Fibroblast of skin of abdomen (primary cell): ENCODE data around the gene INPP4B.

Source experiments
- DNase-seq: peaks from one replicate; pipeline ENCODE4 v3.0.0-alpha.2; 2013

Gene INPP4B

DNA sequence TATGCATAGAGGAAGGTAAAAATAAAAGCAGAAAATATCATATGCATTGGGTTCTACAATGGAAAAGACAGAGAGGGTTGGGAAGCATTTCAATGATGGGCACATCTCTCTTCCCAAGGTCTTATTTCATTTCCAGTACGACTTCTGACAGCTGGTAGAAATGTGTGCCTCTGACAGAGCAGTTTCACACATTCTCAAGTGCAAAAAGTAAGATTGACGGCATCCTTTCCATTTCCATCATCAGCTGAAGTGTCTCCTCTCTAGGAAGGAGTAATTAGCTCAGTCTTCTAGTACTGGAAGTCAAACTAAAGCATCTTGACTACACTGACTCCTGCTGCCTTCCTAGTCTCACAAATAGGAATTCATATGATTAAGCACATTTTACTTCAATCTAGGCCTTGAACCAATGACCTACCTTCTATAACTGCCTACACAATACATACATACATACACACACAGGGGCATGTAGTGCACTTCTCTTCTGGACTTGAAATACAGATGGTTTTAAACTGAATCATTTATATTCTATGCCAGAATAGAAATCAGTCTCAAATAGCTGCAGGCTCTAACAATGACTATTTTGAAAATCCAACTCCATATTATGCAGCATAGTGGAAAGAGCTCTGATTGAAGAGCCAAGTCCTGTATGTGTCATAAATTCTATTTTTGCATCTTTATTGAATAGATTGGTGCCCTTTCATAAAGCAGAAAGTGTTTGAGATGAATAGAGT lies 473.4 kb downstream of the INPP4B start:
- DNase-seq: peak; percentile 48

DNA sequence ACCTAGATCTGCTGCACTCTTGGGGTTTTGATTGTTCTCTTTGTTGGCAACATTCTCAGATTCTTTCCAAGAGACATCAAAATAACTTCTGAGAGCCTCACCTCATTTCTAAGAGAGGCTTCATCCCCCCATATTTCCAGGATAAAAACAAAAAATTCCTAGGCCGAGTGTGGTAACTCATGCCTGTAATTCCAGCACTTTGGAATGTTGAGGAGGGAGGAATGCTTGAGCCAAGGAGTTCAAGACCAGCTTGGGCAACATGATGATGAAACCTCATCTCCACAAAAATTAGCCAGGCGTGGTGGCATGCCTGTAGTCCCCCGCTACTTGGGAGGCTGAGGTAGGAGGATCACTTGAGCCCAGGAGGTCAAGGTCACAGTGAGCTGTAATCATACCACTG lies 477.0 kb downstream of the INPP4B start:
- peak; percentile 75 for DNase-seq

DNA sequence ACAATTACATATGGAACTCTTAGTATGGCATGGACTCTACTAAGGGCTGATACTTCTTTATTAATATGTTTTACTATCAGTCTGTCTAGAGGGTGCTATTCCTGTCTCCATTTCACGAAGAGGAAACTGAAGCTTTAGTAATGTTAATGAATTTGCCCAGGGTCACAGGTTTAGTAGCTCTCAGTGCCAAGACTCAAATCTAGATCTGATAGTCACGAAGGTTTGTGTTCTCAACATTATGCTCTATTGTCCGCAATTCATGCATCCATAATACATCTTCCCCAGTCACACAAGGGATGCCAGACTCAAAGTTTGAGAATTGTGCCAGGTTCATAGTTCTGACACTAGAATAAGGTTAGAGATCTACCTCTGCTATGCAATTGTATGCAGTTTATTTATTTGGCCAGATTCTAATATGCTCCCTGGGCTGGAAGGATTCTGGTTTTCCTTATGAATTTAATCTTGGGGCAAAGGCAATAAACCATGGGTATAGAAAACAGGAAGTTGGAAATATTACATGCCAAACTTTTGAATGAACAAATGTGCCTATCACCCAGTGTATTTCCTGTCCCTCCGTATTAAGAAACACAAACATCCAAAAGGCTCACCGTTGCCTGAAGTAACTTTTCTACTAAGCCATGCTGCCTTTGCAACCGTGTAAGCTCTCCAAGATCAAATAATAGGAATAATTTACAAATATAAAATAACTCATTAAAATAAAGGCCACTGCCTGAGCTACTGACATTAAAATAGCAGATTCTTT lies 478.5 kb downstream of the INPP4B start:
- no peak for DNase-seq

DNA sequence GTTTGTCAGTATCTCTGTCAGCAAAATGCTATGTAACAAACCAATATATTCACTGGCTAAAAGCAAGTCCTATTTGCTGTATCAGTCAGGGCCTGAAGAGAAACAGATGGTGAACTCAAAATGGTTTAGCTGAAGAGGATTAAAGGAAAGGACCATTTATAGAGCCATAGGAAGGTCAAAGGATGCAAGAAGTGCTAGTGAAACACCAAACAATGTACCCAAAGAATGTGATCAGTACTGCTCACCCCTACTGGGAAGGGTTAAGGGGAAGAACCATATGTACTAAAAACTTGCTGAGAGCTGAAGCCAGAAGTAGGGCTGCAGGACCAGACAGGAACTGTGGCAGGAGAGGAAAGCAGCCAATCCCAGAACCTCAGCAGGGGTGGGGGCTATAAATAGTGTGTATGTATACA lies 479.3 kb downstream of the INPP4B start:
- DNase-seq: no peak

DNA sequence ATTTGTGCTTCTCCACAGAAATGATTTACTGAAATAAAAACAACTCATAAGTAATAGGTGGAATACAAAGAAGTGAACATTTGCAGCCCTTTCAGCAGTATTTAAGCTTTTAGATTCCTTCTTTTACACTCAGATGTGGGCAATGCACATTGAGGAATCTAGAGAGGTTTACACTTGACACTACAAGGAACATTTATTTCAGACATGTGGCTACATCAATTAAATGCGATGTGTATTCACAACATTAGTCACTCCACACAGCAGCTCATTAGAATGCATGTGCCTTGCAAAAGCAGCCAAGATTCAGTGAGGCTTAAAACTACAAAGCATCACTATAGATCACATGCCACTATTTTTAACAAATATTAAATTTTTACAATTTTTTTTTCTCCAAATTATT lies 480.7 kb downstream of the INPP4B start:
- DNase-seq: peak; percentile 71

DNA sequence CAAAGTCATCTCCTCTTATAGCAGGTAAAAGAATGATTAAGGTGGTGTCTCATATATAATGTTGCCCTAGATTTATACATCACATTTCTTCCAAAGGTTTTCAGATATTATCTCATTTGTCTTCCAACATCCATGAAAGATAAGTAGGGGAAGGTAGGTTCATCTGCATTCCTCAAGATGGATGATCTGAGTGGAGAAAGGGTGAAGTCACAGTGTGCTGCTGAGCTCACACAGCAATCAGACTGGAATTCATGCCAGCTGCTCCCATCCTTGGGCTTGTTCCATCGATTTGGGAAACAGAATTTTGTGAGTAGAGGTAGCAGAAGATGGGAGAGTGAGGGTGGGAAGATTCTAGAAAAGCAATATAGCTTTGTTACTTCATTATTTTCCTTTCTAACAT lies 482.4 kb downstream of the INPP4B start:
- DNase-seq: no peak

DNA sequence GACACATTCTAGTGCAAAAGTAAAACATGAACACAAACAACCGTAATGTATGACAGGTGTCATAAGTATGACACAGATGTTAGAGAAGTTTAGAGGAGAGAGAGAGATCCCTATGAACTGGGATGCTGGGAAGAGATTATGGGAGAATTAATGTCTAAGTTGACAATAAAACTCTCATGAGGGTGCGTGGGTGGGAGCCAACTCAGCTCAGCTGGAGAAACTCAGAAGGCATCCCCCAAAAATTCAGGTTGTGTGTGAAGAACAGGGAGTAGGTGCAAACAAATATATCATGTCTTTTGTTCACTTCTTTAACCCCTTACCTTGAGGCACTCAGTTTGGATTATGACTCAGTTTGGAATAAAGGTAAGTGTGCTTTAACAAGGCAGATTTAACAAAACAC lies 484.1 kb downstream of the INPP4B start:
- DNase-seq: no peak

DNA sequence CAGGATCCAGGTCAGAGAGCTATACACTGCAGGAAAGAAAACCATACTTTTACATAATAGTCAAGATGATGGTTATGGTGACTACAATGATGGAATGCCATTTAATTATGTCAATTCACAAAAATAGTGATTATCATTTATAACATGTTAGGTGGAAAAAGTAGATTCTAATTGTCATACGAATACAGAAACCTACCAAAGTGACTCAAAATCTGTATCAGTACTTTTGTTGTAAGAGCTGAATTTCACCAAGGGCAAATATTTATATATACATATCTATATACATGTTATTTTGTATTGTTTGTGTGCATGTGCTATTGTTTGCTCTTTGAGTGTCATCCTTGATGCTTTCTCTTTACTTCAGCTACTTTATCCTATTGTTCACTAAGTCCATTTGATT lies 485.4 kb downstream of the INPP4B start:
- DNase-seq: no peak

DNA sequence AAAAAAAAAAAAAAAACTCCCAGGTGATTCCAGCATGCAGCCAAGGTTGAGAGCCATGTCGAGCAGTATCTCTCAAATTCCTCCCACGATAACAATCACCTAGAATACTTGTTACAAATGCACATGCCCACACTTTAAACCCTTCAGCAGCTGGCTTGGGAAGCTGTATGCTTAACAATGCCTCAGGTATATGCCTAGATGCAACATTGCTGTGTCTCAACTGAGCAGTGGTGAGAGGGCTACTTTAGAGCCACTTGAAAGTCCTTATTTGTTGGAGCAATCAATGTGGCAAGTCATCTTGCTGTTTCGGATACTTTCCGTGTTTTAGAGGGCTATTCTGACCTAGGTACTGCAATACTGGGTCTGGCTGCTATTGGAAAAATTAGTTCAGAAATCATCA lies 487.4 kb downstream of the INPP4B start:
- no peak for DNase-seq

DNA sequence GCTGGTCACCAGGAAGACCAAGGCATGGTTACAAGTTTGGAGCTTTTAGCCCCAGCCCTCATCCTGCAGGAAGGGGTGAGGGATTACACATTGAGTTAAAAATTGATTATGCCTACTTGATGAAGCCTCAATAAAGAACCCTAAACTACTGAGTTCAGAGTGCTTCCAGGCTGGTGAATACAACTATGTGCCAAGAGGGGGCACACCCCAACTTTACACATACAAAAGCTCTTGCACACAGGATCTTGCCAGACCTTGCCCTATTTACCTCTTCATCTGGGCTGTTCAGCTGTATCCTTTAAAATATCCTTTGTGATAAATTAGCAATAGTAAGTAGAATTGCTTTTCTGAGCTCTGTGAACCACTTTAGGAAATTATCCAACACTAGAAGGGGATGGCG lies 489.3 kb downstream of the INPP4B start:
- no peak for DNase-seq

DNA sequence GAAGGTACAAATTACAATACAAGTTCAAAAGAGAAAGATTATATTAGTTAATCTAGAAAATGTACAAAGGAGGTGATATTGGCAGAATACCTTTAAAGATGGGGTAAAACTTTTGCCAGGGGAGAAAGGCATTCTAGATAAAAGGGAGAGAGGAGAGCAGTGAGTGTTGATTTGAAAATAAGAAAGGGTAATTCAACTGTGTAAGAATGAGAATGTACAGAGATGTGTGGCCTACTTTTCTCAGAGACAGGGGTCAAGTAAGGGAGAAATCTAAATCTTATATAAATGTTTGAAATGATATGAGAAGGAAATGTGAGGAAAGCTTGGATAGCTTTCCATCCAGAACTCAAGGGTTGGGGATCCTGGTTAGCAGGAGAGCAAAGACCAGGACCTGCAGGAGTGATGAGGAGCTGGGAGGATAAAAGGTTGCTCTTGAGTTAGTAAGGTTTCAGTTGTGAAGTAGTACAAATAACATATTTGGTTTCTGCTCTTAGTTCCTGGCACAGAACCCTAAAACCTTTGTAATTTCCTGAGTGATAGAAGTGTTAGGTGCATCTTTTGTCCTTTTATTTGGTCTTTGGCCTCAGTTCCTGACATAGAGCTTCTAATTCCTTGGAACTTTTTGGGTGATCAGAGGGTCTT lies 489.9 kb downstream of the INPP4B start:
- DNase-seq: no peak

DNA sequence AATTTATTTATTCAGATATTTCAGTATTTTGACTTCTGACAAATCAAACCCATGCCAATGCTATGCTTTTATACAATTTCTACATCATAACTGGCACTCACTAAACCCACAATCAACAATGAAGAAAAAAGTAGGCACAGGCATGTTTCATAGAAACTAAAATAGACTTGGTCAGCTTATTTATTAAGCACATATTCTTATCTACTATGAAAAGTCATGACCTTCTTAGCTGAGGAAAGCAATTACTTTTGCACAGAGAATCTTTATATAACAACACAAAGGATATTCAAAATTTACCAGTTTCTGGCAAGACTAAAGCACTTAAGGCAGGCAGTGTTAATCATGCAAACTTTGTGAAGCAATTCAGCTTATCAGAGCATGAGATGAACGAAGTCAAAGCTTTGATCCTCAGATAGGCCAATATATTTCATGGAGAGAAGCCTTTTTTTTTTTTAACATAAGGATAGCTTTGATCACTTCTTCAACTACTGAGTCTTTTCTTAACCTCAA lies 490.6 kb downstream of the INPP4B start:
- DNase-seq: no peak

DNA sequence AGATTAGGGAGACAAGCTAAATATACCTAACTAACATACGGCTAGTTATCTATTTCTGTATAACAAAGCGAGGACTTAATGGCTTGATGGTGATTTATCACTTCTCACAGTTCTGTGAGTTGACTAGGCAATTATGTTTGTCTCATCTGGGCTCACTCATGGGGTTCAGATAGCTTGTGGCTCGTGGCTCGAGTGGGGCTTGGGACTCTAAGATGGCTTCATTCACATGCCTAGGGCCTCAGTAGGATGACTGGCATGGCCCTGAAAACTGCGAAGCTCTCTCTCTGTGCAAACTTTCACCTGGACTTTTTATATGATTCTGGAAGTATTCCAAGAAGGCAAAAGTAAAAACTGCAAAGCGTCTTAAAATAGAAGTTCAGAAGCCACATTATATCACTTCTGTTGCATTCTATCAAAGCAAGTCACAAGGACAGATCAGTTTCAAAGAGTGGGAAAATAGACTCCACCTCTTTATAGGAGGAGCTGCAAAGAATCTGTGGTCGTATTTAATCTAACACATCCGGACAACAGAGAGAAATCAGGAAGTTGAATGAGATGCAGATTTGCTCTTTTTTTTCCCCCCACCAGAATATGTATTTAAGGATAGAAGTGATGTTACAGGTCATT lies 491.2 kb downstream of the INPP4B start:
- DNase-seq: no peak

DNA sequence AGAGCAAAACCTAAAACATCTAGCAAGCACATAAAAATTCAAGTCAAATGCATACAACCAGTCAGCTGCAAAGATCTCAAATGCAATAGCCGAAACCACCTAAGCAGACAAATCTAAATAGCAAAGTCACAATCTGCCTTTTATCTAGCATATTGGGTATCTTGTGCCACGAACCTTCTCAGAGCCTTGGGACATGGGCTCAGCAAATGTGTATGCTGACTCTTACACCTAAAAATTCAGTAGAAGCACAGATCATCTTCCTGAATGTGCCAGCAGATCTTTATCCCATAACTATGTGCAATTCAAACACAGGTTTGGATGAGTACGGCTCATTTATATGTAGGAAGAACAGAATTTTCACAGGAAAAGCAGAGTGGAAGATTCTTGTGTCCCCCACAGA lies 492.1 kb downstream of the INPP4B start:
- DNase-seq: no peak

DNA sequence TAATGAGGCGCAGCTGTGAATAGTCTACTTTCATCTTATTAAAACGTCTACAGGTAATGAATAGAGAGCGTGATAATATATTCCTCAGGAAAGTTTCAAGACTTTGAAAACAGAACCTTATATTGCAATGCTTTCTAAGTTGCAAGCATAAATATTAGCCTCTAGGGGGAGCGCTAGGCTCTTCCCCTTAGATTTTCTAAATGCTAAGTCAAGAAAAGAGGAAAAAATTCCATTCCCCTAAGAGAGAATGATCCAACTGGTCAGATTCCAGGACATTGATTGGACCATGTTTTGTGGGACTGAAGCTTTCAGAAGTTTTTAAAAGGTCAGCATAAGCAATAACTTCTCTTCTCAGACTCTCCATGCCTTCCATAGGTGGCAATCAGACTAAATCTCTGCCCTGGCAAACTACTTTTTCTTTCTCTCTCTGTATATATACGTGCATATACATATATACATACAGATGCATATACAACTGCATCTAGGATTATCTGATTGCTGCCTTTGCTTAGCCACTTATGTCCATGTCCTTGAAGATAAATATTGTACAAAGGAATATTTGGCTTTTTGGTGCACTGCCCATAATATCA lies 492.9 kb downstream of the INPP4B start:
- peak; percentile 71 for DNase-seq

DNA sequence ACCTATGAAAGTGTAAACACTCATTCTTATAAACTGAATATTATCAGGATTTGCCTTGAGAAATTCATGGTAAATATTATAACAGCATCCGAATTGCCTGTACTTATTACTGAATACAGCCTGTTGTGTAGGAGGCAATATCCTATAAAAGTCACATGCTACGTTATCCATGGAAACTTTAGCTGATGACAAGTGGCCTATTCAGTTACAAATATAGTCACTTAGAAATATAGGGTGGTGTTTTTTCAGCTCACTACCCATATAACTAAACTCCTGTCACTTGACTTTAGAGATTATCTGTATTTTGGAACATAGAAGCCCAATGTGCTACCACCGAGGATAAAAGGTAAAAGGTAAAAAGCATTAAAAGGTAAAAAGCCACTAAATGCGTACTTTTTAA lies 493.4 kb downstream of the INPP4B start:
- DNase-seq: no peak

DNA sequence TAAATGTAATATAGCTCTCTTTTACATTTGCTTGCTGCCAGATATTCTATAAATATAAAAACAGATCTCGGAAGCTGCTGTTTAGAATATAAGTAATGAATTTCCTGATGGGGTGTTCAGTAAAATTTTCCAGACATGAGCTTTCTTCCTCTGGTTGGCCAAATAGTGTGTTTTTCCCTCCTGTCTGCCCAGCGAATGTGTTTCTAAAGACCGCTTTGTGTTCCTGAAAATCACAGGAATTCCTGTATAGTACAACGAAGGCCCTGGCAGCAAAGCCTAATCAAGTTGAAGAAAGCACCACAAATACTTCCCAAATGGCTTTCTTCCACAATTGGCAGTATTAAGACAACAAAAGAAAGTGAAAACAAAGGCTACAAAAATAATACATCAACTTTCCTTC lies 494.1 kb downstream of the INPP4B start:
- DNase-seq: no peak

DNA sequence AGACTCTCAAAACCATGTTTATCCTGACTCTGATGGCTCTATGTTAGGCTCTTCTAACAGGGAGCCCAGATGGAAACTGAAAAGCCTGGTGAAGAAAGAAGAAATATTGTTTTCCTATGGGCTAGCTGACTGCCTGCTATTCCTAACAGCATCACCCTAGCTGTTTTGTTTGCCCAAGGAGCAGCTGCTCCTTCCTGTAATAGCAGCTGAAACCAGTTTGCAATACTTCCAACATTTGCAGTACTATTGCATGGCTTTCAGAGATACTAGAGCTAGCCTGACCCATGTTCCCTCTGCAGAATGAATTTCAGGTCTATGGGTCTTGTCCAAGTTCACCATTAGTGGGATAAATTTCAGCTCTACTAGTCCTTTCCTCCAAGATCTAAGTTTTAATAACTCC lies 495.2 kb downstream of the INPP4B start:
- no peak for DNase-seq

DNA sequence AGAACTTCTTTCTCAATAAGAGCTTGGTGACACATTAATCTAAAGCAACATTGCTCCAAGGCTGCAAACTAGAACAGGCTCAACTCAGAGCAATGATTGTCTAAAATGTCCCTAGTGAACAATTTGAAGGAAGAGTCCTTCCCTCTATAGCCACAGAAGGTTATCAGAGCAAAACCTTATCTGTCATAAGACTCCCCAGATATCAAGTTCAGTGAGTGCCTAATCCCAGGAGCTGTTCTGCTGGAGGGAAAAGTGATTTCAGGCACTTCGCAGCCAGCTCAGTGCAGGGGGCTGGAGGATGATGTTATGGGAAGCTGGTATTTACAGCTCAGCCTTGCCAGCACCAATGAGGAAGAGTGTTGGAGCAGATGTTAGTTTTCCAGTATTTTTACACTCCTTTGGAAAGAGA lies 497.5 kb downstream of the INPP4B start:
- no peak for DNase-seq

DNA sequence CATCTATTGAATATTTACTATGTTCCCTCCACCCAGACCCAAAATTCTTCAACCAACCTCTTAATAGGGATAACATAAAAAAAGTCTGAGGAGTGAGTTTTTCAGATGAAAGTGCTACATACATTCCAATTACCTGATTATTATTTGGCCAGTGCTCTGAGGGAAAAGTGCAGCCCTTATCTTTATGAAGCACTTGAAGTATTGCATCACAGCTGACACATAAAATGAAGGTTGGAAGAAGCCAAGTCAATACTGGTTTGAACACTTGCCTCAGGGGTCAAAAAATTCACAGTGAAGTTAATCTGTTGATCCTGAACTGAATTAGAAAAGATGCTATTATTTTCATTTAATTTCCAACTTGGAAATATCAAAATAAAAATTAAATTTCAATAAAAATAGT lies 498.9 kb downstream of the INPP4B start:
- DNase-seq: no peak

DNA sequence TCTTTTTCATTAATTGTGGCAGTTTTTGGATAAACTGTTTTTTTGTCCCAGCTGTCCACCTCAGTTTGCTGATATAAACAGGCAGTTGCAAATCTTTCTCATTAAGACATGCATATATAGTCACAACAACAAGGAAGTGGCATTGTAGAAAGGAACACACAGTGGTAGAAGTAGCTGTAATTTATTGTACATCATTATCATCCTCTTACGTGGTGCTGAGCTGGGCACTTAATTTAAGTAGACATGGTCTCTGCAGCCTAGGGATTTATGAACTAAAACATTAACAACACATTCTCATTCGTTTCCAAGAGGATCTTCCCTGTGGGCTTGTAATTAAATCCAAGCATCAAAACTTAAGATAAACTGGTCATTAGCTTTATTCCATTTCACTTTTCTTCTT lies 500.2 kb downstream of the INPP4B start:
- no peak for DNase-seq

DNA sequence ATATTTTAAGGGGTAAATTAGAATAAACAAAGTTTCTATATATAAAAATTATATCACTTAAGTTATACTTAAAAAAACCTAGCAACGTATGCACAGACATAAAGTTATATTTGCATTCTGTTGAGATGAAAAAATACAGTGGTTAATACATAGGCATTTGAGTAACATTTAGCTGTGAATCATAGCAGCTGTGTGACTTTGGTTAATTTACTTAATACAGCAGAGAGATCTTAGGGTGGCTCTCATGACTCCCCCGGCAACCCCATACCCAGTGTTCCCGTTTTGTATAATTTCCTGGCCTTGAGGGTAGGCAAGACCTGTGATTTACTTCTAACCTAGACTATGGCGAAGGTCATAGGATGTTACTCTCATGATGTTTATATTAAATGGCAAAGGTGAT lies 504.8 kb downstream of the INPP4B start:
- no peak for DNase-seq

DNA sequence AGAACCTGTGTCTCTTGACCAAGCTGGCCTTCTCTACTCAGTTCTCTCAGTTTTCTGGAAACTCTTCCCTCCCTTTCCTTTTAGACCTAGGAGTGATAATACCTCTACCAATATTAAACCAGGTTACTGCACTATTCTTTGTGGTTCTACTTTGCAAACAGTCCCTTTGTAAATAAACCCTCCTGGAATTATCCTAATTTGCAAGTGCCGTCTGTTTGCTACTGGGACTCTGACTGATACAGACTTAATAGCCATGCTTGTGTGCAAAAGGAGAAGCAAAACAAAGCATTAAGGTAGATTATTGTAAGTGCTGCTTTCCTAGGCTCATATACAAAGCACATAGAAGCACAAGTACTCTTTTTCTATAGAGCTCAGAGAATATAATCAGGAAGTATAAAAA lies 507.0 kb downstream of the INPP4B start:
- no peak for DNase-seq
